ENCODE results near the gene GLRA1.

The GLRA1 gene

GRCh38 chr5:151808451-151809169, 116.0 kb downstream of the GLRA1 start:
- TF ChIP-seq, protein P1, sequence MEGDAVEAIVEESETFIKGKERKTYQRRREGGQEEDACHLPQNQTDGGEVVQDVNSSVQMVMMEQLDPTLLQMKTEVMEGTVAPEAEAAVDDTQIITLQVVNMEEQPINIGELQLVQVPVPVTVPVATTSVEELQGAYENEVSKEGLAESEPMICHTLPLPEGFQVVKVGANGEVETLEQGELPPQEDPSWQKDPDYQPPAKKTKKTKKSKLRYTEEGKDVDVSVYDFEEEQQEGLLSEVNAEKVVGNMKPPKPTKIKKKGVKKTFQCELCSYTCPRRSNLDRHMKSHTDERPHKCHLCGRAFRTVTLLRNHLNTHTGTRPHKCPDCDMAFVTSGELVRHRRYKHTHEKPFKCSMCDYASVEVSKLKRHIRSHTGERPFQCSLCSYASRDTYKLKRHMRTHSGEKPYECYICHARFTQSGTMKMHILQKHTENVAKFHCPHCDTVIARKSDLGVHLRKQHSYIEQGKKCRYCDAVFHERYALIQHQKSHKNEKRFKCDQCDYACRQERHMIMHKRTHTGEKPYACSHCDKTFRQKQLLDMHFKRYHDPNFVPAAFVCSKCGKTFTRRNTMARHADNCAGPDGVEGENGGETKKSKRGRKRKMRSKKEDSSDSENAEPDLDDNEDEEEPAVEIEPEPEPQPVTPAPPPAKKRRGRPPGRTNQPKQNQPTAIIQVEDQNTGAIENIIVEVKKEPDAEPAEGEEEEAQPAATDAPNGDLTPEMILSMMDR (IDR thresholded peaks at IDR 0.05; ENCODE audit: insufficient read depth, low read depth, low read length, missing control alignments) = no peak
- no peak for DNase-seq (ENCODE audit: low read depth)
- H3K4me3 ChIP-seq (ENCODE audit: low read depth, low read length) = no peak overlapping the region

- TF ChIP-seq, protein P1 (IDR thresholded peaks at IDR 0.05; ENCODE audit: insufficient read depth, low read depth, low read length, missing control alignments) = no peak
- no peak overlapping the region for H3K4me3 ChIP-seq (ENCODE audit: low read depth, low read length)
- no peak for DNase-seq (ENCODE audit: low read depth)
Measured at GRCh38 chr5:151805414-151806223, 119.0 kb downstream of the GLRA1 start.

GRCh38 chr5:151800532-151800931, 124.1 kb downstream of the GLRA1 start:
- TF ChIP-seq, protein P1 (IDR thresholded peaks at IDR 0.05; ENCODE audit: insufficient read depth, low read depth, low read length, missing control alignments) = no peak
- no peak for DNase-seq (ENCODE audit: low read depth)
- H3K4me3 ChIP-seq (ENCODE audit: low read depth, low read length) = no peak overlapping the region

DNA sequence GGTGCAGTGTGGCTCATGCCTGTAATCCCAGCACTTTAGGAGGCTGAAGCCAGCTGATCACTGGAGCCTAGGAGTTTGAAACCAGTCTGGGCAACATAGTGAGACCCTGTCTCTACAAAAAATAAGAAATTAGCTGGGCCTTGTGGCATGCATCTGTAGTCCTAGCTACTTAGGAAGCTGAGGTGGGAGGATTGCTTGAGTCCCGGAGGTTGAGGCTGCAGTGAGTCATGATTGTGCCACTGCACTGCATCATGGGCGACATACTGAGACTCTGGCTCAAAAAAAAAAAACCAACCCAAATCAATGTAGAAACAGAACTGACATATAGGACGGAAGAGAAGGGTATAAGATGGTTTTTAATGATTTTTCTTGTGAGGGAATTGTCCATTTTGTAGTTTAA, 125.2 kb downstream of the GLRA1 start:
- TF ChIP-seq, protein P1 (IDR thresholded peaks at IDR 0.05; ENCODE audit: insufficient read depth, low read depth, low read length, missing control alignments) = no peak
- no peak overlapping the region for H3K4me3 ChIP-seq (ENCODE audit: low read depth, low read length)
- no peak for DNase-seq (ENCODE audit: low read depth)

GRCh38 chr5:151798674-151799073, 126.0 kb downstream of the GLRA1 start:
- no peak overlapping the region for H3K4me3 ChIP-seq (ENCODE audit: low read depth, low read length)
- no peak for DNase-seq (ENCODE audit: low read depth)
- TF ChIP-seq, protein P1 (IDR thresholded peaks at IDR 0.05; ENCODE audit: insufficient read depth, low read depth, low read length, missing control alignments) = no peak

GRCh38 chr5:151795426-151795825, 129.2 kb downstream of the GLRA1 start:
- TF ChIP-seq, protein P1 (IDR thresholded peaks at IDR 0.05; ENCODE audit: insufficient read depth, low read depth, low read length, missing control alignments) = no peak
- DNase-seq (ENCODE audit: low read depth) = no peak
- H3K4me3 ChIP-seq (ENCODE audit: low read depth, low read length) = no peak overlapping the region

Measured in GM12865 (cell line).